ENCODE measurements around the gene ATG16L1. TPM values are rescaled to one million over a fixed set of nuclear protein-coding genes. Genes with fewer than 3 reads are reported as not detected.

The ATG16L1 gene
- 17.4 TPM for polyA plus RNA-seq (ENCODE audit: insufficient read length)

- DNase-seq (ENCODE audit: low read depth), result peak; percentile 85
Measured at GRCh38 chr2:233251306-233252116, at the start of gene ATG16L1. TSS of gene ATG16L1 (plus strand) at chr2:233251673. CDS start at chr2:233251828, 155 bp downstream.

DNA sequence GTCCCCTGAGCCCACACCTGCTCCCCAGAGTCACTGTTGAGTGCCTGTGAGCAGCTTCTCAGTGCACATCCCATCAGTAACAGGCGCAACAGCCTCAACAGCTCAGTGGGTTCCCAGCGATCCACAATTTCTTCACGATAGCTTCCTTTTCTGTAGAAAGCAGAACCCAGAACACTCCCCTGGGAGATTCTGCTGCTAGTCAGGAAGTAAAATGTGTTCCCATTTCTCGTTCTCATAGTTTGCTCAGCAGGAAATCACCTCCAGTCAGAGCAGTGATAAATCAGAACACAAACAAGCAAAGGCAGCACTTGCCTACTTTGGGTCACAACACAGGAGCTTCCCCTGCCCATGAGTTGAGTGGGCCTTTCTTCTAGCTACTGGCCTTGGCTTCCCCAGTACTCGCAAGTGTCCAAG is 48.9 kb upstream of the ATG16L1 start:
- no peak for DNase-seq (ENCODE audit: low read depth)

DNA sequence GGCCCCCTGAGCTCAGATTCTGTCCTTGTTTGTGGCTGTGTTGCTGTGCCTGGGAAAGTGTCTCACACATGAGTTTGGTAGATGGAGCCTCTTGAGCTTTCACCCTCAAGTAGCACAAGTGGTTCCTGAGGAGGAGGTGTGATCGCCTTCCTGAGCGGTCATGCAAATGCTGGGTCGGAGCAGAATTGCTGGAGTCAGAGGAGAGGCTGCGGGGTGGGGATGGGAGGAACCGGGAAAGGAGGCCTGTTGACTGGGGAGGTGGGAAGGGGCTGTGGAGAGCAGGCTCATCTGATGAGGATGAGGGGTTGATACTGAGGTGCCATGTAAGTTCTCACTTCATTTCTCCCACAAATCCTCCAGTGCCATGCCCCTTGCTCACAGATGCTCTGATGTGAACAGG is 48.4 kb upstream of the ATG16L1 start:
- no peak for DNase-seq (ENCODE audit: low read depth)

- no peak for DNase-seq (ENCODE audit: low read depth)
Measured at GRCh38 chr2:233204286-233204936, 47.1 kb upstream of the ATG16L1 start.

- DNase-seq (ENCODE audit: low read depth), result no peak
Measured at GRCh38 chr2:233208382-233209116, 42.9 kb upstream of the ATG16L1 start.

DNA sequence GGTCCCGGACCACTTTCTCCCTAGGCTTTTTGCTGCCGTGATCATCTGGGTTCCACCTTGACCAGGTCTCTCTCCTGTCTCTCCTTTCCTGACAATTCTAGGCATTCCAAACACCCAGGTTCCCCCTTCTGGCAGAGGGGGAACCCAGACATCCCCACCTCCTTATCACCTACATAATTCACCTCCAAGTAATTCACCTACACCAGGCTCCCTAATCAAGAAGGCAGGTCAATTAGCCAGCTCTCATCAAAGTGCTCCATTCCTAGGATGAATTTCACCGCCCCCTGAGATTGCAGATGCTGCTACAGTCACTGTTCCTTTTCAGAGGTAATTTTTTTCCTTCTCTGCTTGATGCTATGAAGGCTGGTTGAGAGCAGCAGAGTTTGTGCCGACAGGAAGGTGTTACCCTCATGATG is 42.3 kb upstream of the ATG16L1 start:
- DNase-seq (ENCODE audit: low read depth), result no peak

- peak; percentile 28 for DNase-seq (ENCODE audit: low read depth)
Measured at GRCh38 chr2:233209533-233210171, 41.8 kb upstream of the ATG16L1 start.

DNA sequence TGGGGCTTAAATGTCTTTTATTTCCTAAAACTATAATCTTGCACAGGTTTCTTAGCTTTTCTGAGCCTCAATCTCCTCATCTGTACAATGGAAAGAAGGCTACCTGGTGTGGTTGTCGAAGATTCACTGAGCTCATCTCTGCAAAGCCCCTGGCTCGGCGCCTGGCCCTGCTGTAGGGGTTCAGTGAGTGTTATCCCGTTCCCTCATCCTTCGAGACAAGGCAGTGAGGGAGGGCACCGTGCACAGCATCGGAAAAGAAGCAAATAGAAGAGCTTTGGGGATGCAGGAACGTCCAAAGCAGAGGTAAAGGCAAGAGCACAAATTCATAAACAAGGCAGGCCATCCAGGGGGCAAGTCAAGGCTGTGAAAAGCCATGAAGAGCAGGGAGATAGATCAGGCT is 41.2 kb upstream of the ATG16L1 start:
- DNase-seq (ENCODE audit: low read depth), result no peak

DNA sequence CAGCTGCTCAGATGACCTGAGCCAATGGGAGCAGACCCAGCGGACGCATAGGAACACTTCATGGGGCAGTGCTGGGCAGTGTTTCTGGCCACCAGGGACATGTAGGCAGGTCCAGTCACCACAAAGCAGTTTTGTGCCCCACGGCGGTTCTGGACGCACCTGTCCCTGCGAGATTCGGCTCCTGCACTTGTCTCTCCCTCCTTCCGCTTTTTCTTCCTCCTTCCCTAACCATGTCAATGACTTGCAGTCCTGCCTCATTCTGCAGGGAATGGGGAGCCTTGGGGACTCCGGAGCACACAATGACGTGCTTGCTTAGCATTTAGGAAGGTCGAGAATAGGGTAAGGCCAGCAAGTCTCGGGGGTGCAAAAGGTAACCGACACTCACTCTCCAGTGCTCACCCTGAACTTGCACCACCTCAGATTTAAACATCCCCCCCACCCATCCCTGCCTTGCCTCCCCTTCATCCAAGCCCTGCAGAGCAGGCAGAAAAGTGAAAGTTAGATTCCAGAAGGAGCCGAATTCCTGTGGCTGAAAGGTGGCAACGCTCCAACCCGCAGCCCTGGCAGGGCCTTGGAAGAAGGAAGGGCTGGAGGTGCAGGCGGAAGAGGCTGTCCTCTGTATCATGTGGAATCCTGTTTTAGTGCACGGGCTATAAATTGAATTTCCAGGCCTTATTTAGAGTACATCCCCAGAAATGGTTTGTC is 40.5 kb upstream of the ATG16L1 start:
- DNase-seq (ENCODE audit: low read depth), result peak; percentile 28

DNA sequence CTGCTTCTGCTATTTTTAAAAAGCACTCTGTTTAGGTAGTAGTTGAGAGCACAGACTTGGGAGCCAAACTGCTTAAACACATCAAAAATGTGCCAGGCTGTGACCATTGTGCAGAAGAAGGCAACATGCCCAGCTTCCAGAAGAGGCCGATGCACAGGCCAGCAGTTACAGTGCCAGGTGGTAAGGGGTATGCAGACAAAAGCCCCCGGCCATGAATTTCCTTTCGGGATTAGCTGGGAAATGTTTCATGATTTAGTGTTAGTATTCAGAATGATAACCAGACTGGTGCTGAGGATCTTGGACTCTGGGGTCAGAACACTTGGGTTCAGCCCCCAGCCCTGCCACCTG is 40.0 kb upstream of the ATG16L1 start:
- no peak for DNase-seq (ENCODE audit: low read depth)

GRCh38 chr2:233213011-233213410 is 38.5 kb upstream of the ATG16L1 start:
- no peak for DNase-seq (ENCODE audit: low read depth)

GRCh38 chr2:233213975-233214374 is 37.5 kb upstream of the ATG16L1 start:
- DNase-seq (ENCODE audit: low read depth), result no peak

DNA sequence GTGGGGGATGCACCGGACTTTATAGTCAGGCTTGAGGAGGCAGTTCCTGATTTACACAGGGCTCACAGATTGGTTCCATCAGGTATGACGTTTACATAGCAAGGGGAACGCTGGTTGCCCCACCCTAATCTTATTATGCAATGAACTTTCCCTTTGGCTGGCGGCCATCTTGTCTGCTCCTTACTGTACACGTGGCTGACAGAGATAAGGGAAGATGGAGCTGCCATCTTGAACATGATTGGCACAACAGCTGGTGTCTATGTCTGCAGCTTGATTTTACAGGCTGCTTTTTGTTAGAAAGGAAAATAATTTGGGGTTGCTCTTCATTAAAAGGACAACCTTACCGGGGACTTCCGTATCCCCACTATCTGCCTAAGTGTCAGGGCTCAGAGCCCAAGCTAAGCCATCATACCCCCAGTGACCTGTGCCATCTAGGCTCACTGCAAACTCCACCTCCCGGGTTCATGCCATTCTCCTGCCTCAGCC is 33.5 kb upstream of the ATG16L1 start:
- no peak for DNase-seq (ENCODE audit: low read depth)

DNA sequence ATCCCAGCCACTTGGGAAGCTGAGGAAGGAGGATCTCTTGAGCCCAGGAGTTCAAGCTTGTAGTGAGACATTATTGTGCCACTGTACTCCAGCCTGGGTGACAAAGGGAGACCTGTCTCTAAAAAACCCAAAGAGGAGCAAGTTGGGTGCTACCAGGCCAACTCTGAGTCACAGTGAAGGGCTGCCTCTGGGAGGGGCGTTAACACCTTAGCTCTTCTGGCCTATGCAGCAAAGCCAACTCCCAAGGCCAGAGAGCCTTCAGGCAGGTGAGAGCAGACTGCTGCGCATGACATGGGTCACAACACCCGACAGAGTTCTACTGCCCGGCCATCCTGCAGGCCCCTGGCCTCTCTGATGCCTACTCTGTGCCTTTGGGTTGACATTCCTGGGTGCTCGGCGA is 32.6 kb upstream of the ATG16L1 start:
- no peak for DNase-seq (ENCODE audit: low read depth)

DNA sequence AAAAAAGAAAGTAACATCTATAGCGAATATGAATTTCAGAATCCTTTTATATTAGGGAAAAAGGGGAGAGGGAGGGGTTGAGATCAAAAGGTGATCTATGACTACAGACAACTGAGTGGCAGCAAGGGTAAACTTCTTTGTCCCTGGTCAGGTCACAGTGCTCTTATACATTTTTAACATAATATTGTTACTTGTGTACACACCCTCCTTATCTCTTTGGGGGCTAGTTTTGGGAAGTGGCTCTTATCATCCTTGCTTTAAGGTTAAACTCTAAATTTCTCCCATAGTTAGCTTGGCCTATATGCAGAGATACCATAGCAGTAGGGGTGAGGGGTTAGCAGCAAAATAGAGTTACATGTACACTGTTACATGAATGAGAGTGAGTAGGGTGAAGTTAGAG is 31.6 kb upstream of the ATG16L1 start:
- no peak for DNase-seq (ENCODE audit: low read depth)

DNA sequence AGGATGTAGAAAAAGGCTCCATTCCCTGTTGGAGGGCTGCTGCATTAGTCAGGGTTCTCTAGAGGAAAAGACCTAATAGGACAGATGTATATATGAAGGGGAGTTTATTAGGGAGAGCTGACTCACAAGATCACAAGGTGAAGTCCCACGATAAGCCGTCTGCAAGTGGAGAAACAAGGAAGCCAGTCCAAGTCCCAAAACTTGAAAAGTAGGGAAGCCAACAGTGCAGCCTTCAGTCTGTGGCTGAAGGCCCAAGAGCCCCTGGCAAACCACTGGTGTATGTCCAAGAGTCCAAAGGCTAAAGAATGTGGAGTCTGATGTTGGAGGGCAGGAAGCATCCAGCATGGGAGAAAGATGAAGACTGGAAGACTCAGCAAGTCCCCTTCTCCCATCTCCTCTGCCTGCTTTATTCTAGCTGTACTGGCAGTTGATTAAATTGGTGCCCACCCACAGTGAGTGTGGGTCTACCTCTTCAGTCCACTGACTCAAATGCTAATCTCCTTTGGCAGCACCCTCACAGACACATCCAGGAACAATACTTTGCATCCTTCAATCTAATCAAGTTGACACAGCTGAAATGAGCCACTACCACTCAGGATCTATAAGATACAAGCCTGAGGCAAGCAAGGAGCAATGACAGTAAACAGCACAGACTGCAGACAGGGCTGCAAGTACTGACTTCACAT is 30.0 kb upstream of the ATG16L1 start:
- no peak for DNase-seq (ENCODE audit: low read depth)

DNA sequence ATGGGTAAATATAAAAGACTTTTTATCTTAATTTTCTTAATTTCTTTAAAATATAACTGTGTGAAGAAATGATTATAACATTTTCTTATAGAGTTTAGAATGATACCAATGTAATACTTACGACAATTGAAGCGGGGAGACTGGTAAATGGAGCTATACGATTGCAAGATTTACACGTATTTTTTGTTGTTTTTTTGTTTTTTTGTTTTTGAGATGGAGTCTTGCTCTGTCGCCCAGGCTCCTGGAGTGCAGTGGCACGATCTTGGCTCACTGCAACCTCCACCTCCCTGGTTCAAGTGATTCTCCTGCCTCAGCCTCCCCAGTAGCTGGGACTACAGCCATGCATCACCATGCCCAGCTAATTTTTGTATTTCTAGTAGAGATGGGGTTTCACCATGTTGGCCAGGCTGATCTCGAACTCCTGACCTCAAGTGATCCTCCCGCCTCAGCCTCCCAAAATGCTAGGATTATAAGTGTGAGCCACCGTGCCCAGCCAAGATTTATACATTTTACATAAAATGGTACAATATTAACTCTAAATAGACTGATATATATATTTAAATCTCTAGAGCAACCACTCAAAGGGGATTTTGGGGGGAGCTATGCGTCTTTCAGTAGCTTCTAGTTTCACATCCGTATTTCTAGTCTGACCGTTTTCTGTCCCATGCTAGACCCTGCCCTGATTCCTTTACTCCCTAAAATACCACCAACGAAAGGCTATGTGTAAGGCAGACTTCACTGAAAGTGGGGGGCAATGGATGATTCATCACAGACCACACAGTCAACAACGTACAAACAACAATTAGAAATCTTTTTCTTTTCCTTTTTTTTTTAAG is 28.2 kb upstream of the ATG16L1 start:
- DNase-seq (ENCODE audit: low read depth), result no peak

GRCh38 chr2:233225230-233226068 is 26.0 kb upstream of the ATG16L1 start:
- no peak for DNase-seq (ENCODE audit: low read depth)

DNA sequence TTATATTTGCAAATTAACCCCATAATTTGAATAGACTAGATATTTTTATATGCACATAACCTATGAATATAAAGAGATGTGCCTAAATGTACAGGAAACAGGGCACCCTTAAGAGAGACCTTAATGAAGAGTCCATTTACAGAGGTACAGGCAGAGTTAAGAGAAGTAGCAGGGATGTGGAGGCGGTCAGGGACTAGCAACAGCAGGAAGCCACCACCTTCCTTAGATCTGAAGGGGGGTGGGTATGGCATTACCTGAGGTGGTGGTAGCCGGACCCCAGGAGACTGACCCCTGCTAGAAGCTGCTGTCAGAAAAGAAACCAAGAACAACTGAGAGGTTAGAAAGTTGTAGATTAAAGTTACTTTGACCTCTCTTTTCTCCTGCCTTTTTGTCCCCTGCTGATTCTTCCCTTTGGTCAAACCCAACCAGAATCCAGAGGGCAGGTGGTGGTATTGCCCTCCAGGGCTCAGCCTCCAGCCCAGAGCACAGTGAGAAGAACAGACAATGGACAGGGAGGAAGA is 24.9 kb upstream of the ATG16L1 start:
- DNase-seq (ENCODE audit: low read depth), result no peak
